ENCODE measurements around the gene RGL1.

DNA sequence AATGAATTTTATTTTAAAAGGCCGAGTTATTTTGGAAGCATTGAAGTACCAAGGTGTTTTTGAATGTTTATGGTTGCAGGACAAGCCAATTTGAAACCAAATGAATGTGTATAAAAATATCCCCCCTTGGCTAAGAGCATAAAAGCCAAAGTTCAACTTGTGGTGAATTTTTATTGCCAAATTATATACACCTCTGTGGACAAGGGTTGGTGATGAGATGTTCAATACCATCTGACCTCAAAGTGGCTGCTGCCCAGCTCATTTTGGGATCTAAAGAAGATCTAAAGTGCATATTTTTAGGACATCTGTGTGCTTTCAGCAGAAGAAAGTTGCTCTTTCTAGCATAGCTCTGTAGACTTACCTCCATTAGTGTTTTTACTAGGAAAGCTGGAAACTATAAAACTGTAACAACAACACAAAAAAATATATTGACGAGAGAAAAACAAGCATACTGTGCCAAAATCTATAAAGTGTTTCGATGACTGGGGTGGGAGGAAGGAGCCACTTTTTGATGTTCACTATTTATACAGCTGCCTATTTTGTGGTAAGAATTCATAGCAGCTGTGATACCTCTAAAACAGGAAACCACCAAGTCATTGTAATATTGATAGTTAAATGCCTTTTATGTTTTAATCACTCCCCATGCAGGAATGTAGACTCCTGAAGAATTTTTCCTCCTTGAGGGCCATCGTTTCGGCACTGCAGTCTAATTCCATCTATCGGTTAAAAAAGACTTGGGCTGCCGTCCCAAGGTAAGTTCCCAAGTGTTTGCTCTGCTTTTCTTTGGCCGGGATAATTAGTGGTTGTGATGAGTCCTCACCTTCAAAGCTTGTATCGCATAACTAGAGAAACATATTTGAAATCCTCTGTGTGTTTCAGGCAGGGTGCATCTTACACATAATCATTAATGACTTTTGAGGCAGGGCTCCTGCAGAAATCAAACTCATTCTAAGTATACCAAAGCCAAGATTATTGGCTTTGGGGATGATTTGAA is 83.2 kb downstream of the RGL1 start:
- TF ChIP-seq, protein P1, sequence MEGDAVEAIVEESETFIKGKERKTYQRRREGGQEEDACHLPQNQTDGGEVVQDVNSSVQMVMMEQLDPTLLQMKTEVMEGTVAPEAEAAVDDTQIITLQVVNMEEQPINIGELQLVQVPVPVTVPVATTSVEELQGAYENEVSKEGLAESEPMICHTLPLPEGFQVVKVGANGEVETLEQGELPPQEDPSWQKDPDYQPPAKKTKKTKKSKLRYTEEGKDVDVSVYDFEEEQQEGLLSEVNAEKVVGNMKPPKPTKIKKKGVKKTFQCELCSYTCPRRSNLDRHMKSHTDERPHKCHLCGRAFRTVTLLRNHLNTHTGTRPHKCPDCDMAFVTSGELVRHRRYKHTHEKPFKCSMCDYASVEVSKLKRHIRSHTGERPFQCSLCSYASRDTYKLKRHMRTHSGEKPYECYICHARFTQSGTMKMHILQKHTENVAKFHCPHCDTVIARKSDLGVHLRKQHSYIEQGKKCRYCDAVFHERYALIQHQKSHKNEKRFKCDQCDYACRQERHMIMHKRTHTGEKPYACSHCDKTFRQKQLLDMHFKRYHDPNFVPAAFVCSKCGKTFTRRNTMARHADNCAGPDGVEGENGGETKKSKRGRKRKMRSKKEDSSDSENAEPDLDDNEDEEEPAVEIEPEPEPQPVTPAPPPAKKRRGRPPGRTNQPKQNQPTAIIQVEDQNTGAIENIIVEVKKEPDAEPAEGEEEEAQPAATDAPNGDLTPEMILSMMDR (IDR thresholded peaks at IDR 0.05): no peak
- no peak for TF ChIP-seq POLR2A (IDR thresholded peaks at IDR 0.05)
